Liver (tissue), 9 donors: Measurements from ENCODE around the gene SAMD4B. TPM values are rescaled to one million over a fixed set of nuclear protein-coding genes. Genes with fewer than 3 reads are reported as not detected.
A peak's percentile ranks its signal among the peaks of the same experiment; 100 is the strongest.

Source experiments
- DNase-seq: peaks from one replicate; pipeline ENCODE4 v3.0.0-alpha.2; 2017; ENCODE audit warnings: low spot score
- H3K27ac ChIP-seq, 2 donors: one replicate each; pipeline ENCODE4 v1.7.0; 2013; ENCODE audit warnings: inconsistent platforms in 2 of 2, low read length in 2 of 2, control low read depth in 1 of 2, low read depth in 1 of 2, mild to moderate bottlenecking in 1 of 2
- H3K27me3 ChIP-seq, 4 donors: one replicate each; pipeline versions ENCODE4 v1.6.1 to v1.7.0; 2013; ENCODE audit warnings: low read length in 3 of 4, inconsistent platforms in 1 of 4, mild to moderate bottlenecking in 1 of 4, moderate library complexity in 1 of 4; ENCODE audit not compliant: control insufficient read depth in 4 of 4, insufficient read depth in 4 of 4
- H3K36me3 ChIP-seq, 4 donors: one replicate each; pipeline versions ENCODE4 v1.6.1 to v1.7.0; 2013; ENCODE audit warnings: low read length in 3 of 4, mild to moderate bottlenecking in 3 of 4, low read depth in 1 of 4, moderate library complexity in 1 of 4; ENCODE audit not compliant: control insufficient read depth in 4 of 4, insufficient read depth in 3 of 4
- H3K4me1 ChIP-seq, 4 donors: one replicate each; pipeline versions ENCODE4 v1.6.1 to v1.7.0; 2013; ENCODE audit warnings: low read length in 3 of 4, mild to moderate bottlenecking in 3 of 4, moderate library complexity in 1 of 4; ENCODE audit not compliant: control insufficient read depth in 4 of 4, insufficient read depth in 4 of 4
- H3K4me3 ChIP-seq, 3 donors: one replicate each; pipeline versions ENCODE4 v1.6.1 to v1.7.0; 2013; ENCODE audit warnings: low read length in 3 of 3, control low read depth in 1 of 3, low read depth in 1 of 3, mild to moderate bottlenecking in 1 of 3
- H3K9ac ChIP-seq, 2 donors: one replicate each; pipeline ENCODE4 v1.7.0; 2013; ENCODE audit warnings: low read length in 2 of 2, mild to moderate bottlenecking in 2 of 2, moderate library complexity in 2 of 2, control low read depth in 1 of 2, low read depth in 1 of 2
- H3K9me3 ChIP-seq, 4 donors: one replicate each; pipeline versions ENCODE4 v1.6.1 to v1.7.0; 2013; ENCODE audit warnings: low read length in 3 of 4; ENCODE audit not compliant: control insufficient read depth in 4 of 4
- ATF3 ChIP-seq: IDR thresholded peaks from 2 replicates; pipeline ENCODE4 v1.6.1; 2016; ENCODE audit warnings: antibody characterized with exemption
- CTCF ChIP-seq: fragments of 150-350 bp; IDR thresholded peaks from 2 replicates; pipeline ENCODE4 v1.5.1; 2017; ENCODE audit warnings: improper control_type of control experiment, low read depth, low read length; ENCODE audit not compliant: missing input control
- EGR1 ChIP-seq, 2 donors: IDR thresholded peaks; 2 replicates each; pipeline ENCODE4 v1.6.1; 2016 to 2018; ENCODE audit warnings: antibody characterized with exemption in 2 of 2, low read depth in 2 of 2
- FOXA1 ChIP-seq: IDR thresholded peaks from 2 replicates; pipeline ENCODE4 v1.6.1; 2016; ENCODE audit warnings: antibody characterized with exemption
- FOXA2 ChIP-seq: IDR thresholded peaks from 2 replicates; pipeline ENCODE4 v1.6.1; 2016; ENCODE audit warnings: antibody characterized with exemption
- GABPA ChIP-seq, 2 donors: IDR thresholded peaks in 1 of 2; conservative IDR thresholded peaks in 1 of 2; 2 replicates each; pipeline ENCODE4 v1.6.1; 2016; ENCODE audit warnings: antibody characterized with exemption in 2 of 2, mild to moderate bottlenecking in 1 of 2, moderate library complexity in 1 of 2
- HNF4A ChIP-seq, 2 donors: conservative IDR thresholded peaks; 2 replicates each; pipeline ENCODE4 v1.6.1; 2016; ENCODE audit warnings: antibody characterized with exemption in 2 of 2, mild to moderate bottlenecking in 2 of 2
- HNF4G ChIP-seq: IDR thresholded peaks from 2 replicates; pipeline ENCODE4 v1.6.1; 2016; ENCODE audit warnings: antibody characterized with exemption
- JUND ChIP-seq, 2 donors: IDR thresholded peaks; 2 replicates each; pipeline ENCODE4 v1.6.1; 2016; ENCODE audit warnings: antibody characterized with exemption in 2 of 2
- MAX ChIP-seq: IDR thresholded peaks from 2 replicates; pipeline ENCODE4 v1.6.1; 2016; ENCODE audit warnings: antibody characterized with exemption
- NR2F2 ChIP-seq: IDR thresholded peaks from 2 replicates; pipeline ENCODE4 v1.6.1; 2016; ENCODE audit warnings: antibody characterized with exemption
- RAD21 ChIP-seq, 2 donors: IDR thresholded peaks; 2 replicates each; pipeline ENCODE4 v1.6.1; 2016; ENCODE audit warnings: antibody characterized with exemption in 2 of 2, mild to moderate bottlenecking in 2 of 2
- REST ChIP-seq: IDR thresholded peaks from 2 replicates; pipeline ENCODE4 v1.6.1; 2016; ENCODE audit warnings: antibody characterized with exemption, mild to moderate bottlenecking
- RXRA ChIP-seq, 2 donors: IDR thresholded peaks; 2 replicates each; pipeline ENCODE4 v1.6.1; 2017 to 2018; ENCODE audit warnings: antibody characterized with exemption in 2 of 2, mild to moderate bottlenecking in 1 of 2
- SP1 ChIP-seq: IDR thresholded peaks from 2 replicates; pipeline ENCODE4 v1.6.1; 2018; ENCODE audit warnings: antibody characterized with exemption, mild to moderate bottlenecking
- TAF1 ChIP-seq: conservative IDR thresholded peaks from 2 replicates; pipeline ENCODE4 v1.6.1; 2016; ENCODE audit warnings: antibody characterized with exemption, mild to moderate bottlenecking
- YY1 ChIP-seq: IDR thresholded peaks from 2 replicates; pipeline ENCODE4 v1.6.1; 2016; ENCODE audit warnings: antibody characterized with exemption, mild to moderate bottlenecking
- ZBTB33 ChIP-seq: IDR thresholded peaks from 2 replicates; pipeline ENCODE4 v1.6.1; 2016; ENCODE audit warnings: antibody characterized with exemption
- WGBS: extraction: QIAGEN DNeasy Blood & Tissue Kit; methylation state at CpG from one replicate; pipeline ENCODE4 v1.1.7; 2013; 5-methylcytosine and 5-hydroxymethylcytosine counted together
- polyA plus RNA-seq, 2 donors: library from polyadenylated mRNA; stranded (reverse) in 1 of 2; unstranded in 1 of 2; fragments of 200-250 nt in 1 of 2; fragments of >200 nt in 1 of 2; fragmentation: Nextera tagmentation in 1 of 2; extraction: Ambion mirVana in 1 of 2; gene quantifications; one replicate each; pipeline versions ENCODE4 v1.2.1 to v1.2.3, GENCODE V29; 2013 to 2015
- total RNA-seq, 2 donors: library from RNA; depleted of rRNA; stranded (reverse); fragments of >200 nt; gene quantifications; one replicate each; pipeline ENCODE4 v1.2.3, GENCODE V29; 2014
- donor health status: healthy.
- donor health status: healthy.
- donor health status: healthy.
- donor health status: healthy.
- donor health status: healthy.

The SAMD4B gene
- total and polyA plus RNA-seq, 4 donors: 17.3 to 39.4 (median 30.5) TPM

GRCh38 chr19:39411832-39412099 lies 69.5 kb downstream of the SAMD4B start:
- H3K9ac ChIP-seq: peak overlapping the region in 1 of 2 donors; percentile 98
- TF ChIP-seq MAX (no peak), TAF1 (no peak), JUND (IDR thresholded peaks at IDR 0.05) (peak in 1 of 2 donors; percentile 71), YY1 (no peak), REST (no peak), SP1 (no peak), NR2F2 (no peak), ZBTB33 (no peak), GABPA (IDR thresholded peaks at IDR 0.05 in 1 of 2, conservative IDR thresholded peaks at IDR 0.05 in 1 of 2) (no peak), CTCF (peak; percentile 98), RAD21 (IDR thresholded peaks at IDR 0.05) (peak; percentile 95 to 96), HNF4A (conservative IDR thresholded peaks at IDR 0.05) (no peak), ATF3 (no peak), FOXA2 (no peak), HNF4G (no peak), EGR1 (IDR thresholded peaks at IDR 0.05; ENCODE audit: low read depth in 2 of 2) (no peak), FOXA1 (no peak), RXRA (IDR thresholded peaks at IDR 0.05) (no peak)
- H3K27ac ChIP-seq: peak overlapping the region; percentile 89 to 98
- peak; percentile 89 for DNase-seq
- H3K4me1 ChIP-seq: peaks cover 5 to 32% (median 11%) of the 10 kb centered on the region in 4 donors
- peaks cover 0 to 9% (median 0%) of the 10 kb centered on the region in 4 donors for H3K36me3 ChIP-seq
- WGBS: 0% methylated on average over 7 of the region's 7 CpGs
- peak overlapping the region in 2 of 3 donors; percentile 80 to 94 for H3K4me3 ChIP-seq
- H3K27me3 ChIP-seq: no peaks in the 10 kb centered on the region
- H3K9me3 ChIP-seq: no peaks in the 10 kb centered on the region
